ENCODE data around the gene CFAP92.

Gene CFAP92

DNA sequence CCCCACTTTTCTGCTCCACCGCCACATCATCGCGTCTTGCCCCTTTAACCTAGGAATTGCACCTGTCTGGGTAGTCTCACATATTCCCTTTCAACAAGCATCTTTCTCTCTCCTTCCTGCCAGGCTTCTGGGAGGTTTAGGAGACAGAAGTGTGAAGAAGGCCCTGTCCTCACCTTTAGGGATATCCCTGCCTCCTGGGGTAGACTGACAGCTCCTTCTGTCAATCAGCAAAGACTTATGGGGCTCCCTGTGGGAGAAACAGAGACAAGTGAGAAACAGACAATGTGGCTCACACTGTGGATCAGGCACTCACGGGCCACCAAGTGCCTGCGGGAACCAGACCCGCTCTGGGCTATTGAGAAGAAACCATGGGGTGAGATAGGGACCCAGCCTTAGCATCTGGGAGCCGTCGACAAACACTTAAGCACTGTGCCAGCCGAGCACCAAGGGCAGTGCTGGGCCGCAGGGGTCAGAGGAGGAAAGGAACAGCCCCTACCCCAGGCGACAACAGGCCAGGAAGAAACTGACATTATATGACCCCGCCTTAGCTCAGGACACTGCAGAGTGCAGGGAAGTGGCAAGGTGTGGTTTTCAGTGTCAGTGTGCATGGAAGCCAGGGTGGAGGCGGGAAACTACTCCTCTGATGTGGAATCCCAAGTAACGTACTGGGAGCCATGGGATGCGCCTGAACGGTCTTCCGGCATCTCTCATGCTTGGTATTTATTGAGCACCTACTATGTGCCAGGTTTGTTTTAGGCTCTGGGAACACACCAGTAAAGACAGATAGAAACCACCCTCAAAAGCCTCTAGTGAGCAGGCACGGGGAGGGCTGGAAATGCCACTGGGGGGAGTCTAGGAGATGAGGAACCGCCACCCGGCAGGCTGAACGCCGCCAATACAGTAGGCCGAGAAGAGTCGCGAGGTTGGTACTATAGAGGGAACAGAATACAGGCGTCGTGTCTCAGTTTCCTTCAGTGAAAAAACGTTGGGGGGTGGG, 9.0 kb upstream of the CFAP92 start:
- Mint-ChIP-seq H3K27ac (peak overlapping the region; percentile 33), H3K4me1 (peaks cover 44% of the 10 kb centered on the region), H3K27me3 (peaks cover 14% of the 10 kb centered on the region), H3K36me3 (peaks cover 2% of the 10 kb centered on the region), H3K9me3 (no peaks in the 10 kb centered on the region), H3K4me3 (peak overlapping the region; percentile 77)

DNA sequence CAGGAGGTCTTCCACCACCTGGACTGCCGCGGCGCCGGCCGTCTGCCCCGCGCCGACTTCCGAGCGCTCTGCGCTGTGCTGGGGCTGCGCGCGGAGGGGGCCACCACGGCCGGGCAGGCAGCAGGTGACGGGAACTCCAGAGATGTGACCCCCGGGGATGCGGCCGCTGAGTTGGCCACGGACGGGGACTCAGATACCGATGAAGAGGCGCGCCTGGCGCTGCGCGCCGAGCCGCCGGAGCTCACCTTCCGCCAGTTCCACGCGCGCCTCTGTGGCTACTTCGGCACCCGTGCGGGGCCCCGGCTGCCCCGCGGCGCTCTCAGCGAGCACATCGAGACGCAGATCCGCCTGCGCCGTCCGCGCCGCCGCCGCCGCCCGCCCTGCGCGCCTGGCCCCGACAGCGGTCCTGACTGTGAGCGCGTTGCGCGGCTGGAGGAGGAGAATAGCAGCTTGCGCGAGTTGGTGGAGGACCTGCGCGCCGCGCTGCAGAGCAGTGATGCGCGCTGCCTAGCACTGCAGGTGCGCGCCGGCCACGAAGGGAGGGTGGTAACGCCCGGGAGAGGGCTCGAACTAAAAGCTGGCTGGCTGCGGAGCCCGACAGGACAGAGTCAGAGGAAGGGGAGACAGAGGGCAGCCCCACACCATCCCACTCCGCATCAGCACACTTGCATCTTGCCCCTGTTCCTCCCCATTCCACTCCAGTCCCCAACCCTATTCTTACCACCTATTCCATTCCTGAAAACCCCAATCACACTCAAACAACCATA, 8.1 kb upstream of the CFAP92 start:
- Mint-ChIP-seq H3K27ac (peak overlapping the region; percentile 59), H3K4me3 (peak overlapping the region; percentile 68), H3K36me3 (peaks cover 2% of the 10 kb centered on the region), H3K27me3 (peaks cover 14% of the 10 kb centered on the region), H3K4me1 (peaks cover 44% of the 10 kb centered on the region), H3K9me3 (no peaks in the 10 kb centered on the region)

DNA sequence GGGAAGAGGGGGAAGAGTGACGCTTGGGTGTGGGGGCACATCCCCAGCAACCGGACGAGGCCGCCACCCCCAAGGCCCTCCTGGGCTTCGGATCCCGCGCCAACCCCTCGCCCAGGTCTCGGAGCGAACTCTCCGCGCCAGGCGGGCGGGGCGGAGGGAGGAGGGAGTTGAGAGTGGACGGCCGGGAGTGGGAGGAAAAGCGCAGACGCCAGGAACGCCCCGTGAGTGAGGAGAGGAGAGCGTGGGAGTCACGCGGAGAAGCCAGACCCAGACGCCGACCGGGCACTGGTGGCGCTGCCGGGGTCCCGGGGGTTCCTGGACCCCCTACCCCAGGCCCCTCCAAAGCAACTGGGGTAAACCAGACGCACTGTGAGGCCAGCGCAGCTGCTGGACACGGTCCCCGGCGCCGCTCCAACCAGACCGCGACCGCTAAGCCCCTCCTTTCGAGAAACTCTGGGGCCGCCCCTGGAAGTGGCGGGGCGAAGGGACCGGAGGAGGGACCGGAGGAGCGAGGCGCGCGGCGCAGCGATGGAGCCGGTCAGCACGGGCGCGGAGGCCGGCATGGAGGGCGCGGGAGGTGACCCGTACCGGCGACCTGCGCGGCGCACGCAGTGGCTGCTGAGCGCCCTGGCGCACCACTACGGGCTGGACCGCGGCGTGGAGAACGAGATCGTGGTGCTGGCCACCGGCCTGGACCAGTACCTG, 7.4 kb upstream of the CFAP92 start, which contains the start of gene EFCC1:
EFCC1 (plus strand) TSS at position 204 of the 705 bp plus-strand sequence; CDS start at position 529, 325 bp downstream.
- H3K4me1 Mint-ChIP-seq: peaks cover 45% of the 10 kb centered on the region
- H3K27ac Mint-ChIP-seq: peak within 1 kb of the TSS; percentile 59
- peaks cover 14% of the 10 kb centered on the region for H3K27me3 Mint-ChIP-seq
- peaks cover 2% of the 10 kb centered on the region for H3K36me3 Mint-ChIP-seq
- no peaks in the 10 kb centered on the region for H3K9me3 Mint-ChIP-seq
- H3K4me3 Mint-ChIP-seq: peak within 1 kb of the TSS; percentile 68

DNA sequence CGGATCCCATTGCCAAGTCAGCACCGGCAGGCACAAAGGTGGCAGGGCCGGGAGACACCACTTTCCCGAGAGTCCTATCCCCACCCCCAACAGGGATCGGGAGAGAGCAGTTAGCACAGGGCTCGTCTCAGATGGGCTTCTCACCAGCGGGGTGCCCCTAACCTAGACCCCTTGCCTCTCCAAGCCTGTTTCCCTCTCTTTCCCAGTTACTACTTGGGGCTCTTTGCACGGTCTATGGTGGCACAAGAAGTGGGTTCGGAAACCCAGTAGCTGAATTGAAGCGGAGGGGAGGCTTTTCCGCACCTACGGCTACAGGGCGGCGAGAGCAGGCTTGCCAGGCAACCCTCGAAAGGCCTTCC, 6.8 kb upstream of the CFAP92 start:
- Mint-ChIP-seq H3K27ac (no peak overlapping the region), H3K4me1 (peaks cover 46% of the 10 kb centered on the region), H3K4me3 (peak overlapping the region; percentile 49), H3K36me3 (peaks cover 2% of the 10 kb centered on the region), H3K27me3 (peaks cover 14% of the 10 kb centered on the region), H3K9me3 (no peaks in the 10 kb centered on the region)

DNA sequence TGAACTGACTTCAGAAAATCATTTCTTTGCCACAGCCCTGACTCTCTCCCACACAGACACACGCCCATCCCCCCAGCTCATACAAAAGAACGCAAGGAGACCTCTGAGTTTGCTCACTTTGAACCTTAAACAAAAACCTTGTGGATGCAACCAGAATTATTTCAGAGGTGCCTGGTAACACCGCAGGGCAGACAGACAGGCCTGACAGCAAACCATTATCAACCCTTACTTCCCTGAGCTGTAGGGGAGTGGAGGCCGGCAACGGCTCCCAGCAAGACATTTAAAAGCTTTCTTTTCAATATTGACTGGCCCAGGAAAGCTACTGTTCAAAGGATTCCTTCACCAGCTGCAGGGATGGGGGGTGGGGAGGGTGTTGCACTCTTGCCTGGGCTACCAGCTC, 5.2 kb upstream of the CFAP92 start:
- Mint-ChIP-seq H3K4me1 (peaks cover 48% of the 10 kb centered on the region), H3K27ac (no peak overlapping the region), H3K36me3 (peaks cover 2% of the 10 kb centered on the region), H3K4me3 (no peak overlapping the region), H3K9me3 (no peaks in the 10 kb centered on the region), H3K27me3 (peaks cover 14% of the 10 kb centered on the region)

DNA sequence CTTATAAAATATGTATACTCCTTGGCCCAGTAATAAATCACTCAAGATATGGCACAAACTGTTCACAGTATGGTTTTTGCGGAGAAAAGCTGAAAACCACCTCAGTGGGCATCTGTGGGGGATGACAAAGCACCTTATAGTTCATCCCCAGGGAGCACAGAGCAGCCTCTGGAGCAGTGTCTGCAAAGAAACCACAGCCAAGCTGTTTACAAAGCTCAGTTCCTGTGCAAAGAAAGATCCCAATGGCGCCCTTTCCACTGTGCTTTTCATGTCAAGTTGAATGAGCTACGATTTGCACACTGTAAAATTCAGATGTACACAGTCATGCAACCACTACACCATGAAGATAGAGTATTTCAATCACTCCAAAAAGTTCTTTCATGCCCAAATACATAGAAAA, 4.7 kb upstream of the CFAP92 start:
- Mint-ChIP-seq H3K36me3 (peaks cover 2% of the 10 kb centered on the region), H3K9me3 (no peaks in the 10 kb centered on the region), H3K27ac (no peak overlapping the region), H3K4me1 (peaks cover 47% of the 10 kb centered on the region), H3K27me3 (peaks cover 14% of the 10 kb centered on the region), H3K4me3 (no peak overlapping the region)

DNA sequence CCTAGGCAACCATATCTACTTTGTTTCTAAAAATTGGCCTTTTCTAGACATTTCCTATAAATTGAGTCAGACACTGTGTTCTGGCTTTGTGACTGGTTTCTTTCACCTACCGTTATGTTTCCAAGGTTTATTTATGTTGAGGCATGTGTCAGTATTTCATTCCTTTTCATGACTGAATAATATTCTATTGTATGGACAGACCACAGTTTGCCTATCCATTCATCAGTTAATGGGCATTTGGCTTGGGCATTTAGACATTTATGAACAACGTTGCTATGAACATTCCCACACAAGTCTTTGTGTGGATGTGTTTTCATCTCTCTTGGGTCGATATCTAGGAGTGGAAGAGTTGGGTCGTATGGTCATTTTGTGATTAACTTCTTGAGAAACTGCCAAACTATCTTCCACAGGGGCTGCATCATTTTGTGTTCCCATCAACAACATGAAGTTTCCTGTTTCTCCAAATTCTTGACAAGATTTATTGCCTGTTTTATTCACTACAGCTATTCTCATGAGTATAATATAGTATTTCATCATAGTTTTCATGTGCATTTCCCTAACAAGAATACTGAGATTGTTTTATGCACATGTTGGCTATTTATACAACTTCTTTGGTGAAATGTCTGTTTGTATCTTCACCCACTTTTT, 3.7 kb upstream of the CFAP92 start:
- H3K9me3 Mint-ChIP-seq: no peaks in the 10 kb centered on the region
- no peaks in the 10 kb centered on the region for H3K36me3 Mint-ChIP-seq
- no peak overlapping the region for H3K27ac Mint-ChIP-seq
- no peak overlapping the region for H3K4me3 Mint-ChIP-seq
- H3K4me1 Mint-ChIP-seq: peaks cover 38% of the 10 kb centered on the region
- peaks cover 8% of the 10 kb centered on the region for H3K27me3 Mint-ChIP-seq

DNA sequence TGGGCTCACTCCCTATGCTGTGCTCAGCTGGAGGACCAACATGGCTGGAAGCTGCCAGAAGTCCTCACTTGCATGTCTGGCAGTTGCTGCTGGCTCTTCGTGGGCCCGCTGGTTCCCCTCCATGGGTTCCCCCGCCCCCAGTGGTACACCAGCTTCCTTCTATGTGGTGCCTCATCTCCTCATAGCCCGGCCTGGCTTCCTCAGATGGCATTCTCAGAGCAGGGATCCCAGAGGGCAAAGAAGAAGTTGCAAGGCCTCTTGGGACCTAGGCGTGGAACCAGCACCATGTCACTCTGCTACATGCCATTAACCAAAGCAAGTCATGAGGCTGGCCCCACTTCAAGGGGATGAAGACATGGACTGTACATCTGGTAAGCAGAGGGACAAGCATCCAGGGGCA, 2.9 kb upstream of the CFAP92 start:
- H3K9me3 Mint-ChIP-seq: no peaks in the 10 kb centered on the region
- no peak overlapping the region for H3K27ac Mint-ChIP-seq
- peaks cover 2% of the 10 kb centered on the region for H3K27me3 Mint-ChIP-seq
- no peak overlapping the region for H3K4me3 Mint-ChIP-seq
- H3K36me3 Mint-ChIP-seq: no peaks in the 10 kb centered on the region
- H3K4me1 Mint-ChIP-seq: peaks cover 32% of the 10 kb centered on the region

DNA sequence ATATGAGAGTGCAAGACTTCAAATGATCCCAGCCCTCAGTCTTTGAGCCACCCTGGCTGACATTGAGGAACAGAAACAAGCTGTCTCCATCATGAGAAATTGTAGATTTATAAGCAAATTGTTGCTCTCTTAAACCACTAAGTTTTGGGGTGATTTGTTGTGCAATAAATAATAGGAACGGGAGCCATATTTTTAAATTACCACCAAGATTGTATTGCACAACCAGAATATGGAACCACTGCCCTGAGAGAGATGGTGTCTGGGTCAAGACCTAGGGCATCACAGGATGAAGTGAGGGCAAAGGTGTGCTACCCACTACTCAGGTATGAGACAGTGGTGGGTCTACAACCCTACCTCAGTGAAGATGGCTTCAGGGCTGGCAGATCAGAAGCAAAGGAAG, 2.3 kb upstream of the CFAP92 start:
- peaks cover 32% of the 10 kb centered on the region for H3K4me1 Mint-ChIP-seq
- H3K27ac Mint-ChIP-seq: no peak overlapping the region
- H3K9me3 Mint-ChIP-seq: no peaks in the 10 kb centered on the region
- H3K36me3 Mint-ChIP-seq: no peaks in the 10 kb centered on the region
- H3K27me3 Mint-ChIP-seq: peaks cover 2% of the 10 kb centered on the region
- no peak overlapping the region for H3K4me3 Mint-ChIP-seq

DNA sequence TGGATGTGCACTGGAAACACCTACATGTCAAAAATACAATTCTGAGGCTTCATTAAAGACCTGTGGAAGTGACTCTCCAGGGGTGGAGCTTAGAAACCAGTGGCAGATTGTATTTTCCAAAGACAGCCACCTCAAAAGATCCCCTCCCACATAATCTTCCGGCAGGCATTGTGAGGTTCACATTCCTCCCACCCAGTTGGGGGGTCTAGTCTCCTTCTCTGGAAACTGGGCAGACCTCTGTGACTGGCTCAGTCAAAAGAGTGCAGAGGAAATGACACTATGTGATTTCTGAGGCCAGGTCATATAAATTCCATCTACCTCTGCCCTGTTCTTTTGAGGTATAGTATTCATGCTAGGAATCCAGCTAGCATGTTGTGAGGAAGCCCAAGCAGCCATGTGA, 1.9 kb upstream of the CFAP92 start:
- no peaks in the 10 kb centered on the region for H3K9me3 Mint-ChIP-seq
- peaks cover 32% of the 10 kb centered on the region for H3K4me1 Mint-ChIP-seq
- H3K27me3 Mint-ChIP-seq: peaks cover 2% of the 10 kb centered on the region
- no peak overlapping the region for H3K4me3 Mint-ChIP-seq
- H3K36me3 Mint-ChIP-seq: no peaks in the 10 kb centered on the region
- H3K27ac Mint-ChIP-seq: no peak overlapping the region

DNA sequence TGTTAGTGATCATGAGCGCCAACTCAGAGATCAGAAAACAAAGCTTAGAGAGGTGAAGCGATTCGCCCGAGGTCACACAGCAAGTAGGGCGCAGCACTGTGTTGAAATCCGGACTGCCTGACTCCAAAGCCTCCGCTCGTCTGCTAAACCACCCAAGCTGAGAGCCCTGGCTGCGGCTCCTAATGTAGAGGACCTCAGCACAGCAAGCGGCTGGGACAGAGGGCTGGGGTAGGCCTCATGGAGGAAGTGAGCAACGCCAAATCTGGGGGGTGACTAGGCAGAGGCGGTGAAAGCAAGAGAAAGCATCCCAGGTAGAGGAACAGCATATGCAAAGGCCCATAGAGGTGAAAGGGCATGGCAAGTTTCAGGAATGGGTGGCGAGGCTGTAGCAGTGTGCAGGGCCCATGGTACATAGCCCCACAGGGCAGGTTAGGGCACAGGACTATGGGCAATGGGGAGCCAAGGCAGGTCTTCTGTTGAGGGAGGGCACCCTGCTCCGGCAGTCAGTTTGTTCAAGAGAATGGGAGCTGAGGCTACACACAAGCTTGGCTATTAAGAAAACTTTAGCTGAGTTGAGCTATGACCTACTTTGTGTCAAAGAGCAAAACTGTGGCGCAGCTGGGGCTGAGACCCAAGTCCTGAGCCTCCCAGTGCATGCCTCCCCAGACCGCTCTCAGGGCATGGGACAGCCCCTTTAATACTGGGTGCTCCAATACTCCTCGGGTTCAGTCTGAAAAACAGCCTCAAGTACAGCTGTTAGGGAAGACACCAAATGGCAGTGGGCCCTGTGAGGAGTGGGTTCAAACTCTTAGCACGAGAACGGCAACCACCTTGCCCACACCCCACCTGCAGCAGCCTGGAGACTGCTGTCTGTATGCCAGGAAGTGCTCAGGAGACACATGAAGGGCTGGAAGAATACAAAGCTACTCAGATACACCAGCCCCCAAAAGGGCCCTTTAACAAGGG, 988 bp upstream of the CFAP92 start:
- Mint-ChIP-seq H3K4me3 (peak overlapping the region; percentile 85), H3K27me3 (no peaks in the 10 kb centered on the region), H3K4me1 (peaks cover 32% of the 10 kb centered on the region), H3K27ac (no peak overlapping the region), H3K36me3 (no peaks in the 10 kb centered on the region), H3K9me3 (no peaks in the 10 kb centered on the region)

DNA sequence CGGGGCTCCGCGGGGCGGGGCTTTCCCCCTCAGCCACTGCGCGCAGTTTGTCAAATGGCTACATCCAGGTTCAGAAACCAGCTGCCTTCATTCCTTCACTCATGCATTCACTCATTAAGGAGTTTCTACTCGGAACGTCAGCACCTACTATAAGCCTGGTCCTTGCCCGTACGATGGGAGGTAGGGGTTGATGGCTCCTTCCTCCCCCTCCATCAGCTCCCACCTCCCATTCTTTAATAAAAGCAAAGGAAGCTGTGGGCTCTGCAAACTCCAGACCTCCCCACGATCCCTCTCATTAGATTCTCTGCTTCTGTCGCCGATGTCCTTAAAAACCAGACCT, 267 bp upstream of the CFAP92 start:
- Mint-ChIP-seq H3K27me3 (no peaks in the 10 kb centered on the region), H3K27ac (no peak overlapping the region), H3K4me3 (peak overlapping the region; percentile 85), H3K4me1 (peaks cover 31% of the 10 kb centered on the region), H3K36me3 (no peaks in the 10 kb centered on the region), H3K9me3 (no peaks in the 10 kb centered on the region)

DNA sequence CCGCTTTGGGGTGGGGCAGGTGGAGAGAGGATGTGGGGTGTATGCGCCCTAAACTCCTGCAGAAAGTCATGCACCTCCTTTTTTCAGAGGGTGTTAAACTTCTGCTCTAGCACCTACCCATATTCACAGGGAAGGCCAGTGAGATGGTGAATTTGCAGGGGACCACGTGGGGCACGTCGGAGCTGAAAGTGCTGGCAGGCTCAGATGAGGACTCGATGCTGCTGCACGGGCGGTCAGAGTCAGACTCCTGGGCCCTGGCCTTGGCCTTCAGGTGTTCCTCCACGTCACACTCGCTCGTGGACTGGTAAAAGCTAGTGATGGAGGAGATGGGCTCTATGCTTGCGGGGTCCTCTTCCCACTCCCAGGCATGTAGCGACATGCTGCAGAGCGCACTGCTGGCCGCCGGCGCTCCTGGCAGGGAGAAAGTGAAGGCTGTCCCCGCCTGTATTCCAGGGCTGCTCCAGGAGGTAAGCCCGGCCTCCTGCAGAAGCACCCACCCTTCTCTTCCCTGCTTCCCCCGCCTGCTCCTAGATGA, 883 bp downstream of the CFAP92 start:
- Mint-ChIP-seq H3K27me3 (no peaks in the 10 kb centered on the region), H3K27ac (no peak overlapping the region), H3K36me3 (no peaks in the 10 kb centered on the region), H3K4me3 (peak overlapping the region; percentile 85), H3K4me1 (peaks cover 23% of the 10 kb centered on the region), H3K9me3 (no peaks in the 10 kb centered on the region)

DNA sequence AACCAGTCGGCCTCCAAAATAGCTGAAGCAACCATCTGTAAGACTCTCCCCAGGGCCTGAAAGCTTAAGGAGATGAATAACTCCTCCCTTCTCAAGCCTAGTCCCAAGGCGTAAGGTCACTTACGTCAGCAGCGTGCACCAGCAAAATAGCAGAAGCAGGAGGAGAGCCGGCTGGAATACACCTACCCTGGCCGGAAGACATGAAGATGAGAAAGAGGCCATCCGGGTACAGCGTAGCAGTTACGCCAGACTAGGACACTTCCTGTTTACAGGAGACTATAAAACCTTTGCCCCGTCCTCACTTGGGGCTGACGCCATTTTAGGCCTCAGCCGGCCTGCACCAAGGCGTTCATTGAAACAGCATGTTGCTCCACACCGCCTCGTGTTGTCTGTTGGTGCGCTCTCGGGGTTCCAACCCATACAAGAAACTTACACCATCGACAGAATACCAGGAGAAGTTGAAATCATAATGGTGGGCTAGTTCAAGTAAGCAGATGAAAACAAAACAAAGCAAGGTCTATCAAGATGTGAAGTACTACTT, 2.5 kb downstream of the CFAP92 start:
- Mint-ChIP-seq H3K4me1 (peaks cover 23% of the 10 kb centered on the region), H3K36me3 (no peaks in the 10 kb centered on the region), H3K4me3 (no peak overlapping the region), H3K27ac (no peak overlapping the region), H3K9me3 (no peaks in the 10 kb centered on the region), H3K27me3 (no peaks in the 10 kb centered on the region)

All from activated naive CD4-positive, alpha-beta T cell treated with anti-CD3 and anti-CD28 coated beads, Interleukin-2, amount 50 U/mL, for 24 hours (primary cell).